NCI-H1048 (cell line): ENCODE measurements around the gene DCAF5.
"Not testable (repeated sequence)": the region's sequence is repeated elsewhere in the genome, so short reads cannot be mapped to it uniquely, and the experiment has no call there.

Source experiments
- DNase-seq: peaks from one replicate; lab custom pipeline; 2025; lab: John Stamatoyannopoulos, UW

Gene DCAF5

DNA sequence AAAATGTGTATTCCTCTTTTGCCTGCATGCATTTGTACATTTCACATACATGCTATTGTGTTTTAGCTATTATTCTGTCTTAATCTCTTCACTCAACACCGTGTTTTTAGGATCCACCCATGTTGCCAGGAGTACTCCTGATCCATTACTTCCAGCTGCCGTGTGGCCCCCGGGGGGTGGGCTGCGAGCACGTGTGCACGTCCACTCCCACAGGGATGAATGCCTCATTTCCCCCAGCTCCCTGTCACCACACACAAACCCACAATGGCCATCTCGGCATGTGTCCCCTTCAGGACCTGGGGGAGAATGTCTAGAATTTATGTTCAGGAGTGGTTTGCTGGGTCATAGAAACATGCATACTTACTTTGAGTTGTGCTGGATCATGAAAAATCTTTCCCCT lies 111.1 kb downstream of the DCAF5 start:
- no peak for DNase-seq

DNA sequence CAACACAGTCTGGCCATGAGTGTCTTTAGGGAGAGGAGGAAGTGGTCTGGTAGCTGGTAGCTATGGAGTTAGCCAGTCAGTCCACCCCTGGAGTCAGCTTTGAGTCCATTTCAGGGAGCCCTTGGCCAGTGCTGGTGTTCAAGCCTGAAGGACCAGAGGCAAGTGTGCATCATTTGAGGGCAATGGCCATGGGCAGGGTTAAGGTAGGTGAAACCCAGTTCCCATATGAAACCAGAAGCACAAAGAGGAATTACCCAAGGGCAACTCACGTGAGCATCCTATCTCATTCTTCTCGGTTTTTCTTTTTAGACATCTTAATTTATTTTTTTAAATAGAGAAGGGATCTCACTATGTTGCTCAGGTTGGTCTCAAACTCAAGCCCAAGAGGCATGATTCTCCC lies 112.6 kb downstream of the DCAF5 start:
- no peak for DNase-seq

DNA sequence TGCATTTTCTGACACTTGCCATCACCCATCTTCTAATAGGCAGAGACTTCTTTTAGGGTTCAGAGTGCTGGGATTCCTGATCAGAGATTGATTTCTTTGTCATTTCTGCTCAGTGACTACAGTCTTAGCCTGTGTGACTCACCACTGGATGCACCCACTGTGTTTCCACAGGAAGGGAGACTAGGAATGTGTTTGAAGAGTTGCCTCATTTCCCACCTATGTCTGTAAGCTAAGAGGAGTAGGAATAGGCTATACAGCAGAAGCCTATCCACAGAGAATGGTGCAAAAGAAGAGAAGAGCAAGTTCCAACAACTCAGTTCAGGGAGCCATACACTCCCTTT lies 113.7 kb downstream of the DCAF5 start:
- DNase-seq = no peak

DNA sequence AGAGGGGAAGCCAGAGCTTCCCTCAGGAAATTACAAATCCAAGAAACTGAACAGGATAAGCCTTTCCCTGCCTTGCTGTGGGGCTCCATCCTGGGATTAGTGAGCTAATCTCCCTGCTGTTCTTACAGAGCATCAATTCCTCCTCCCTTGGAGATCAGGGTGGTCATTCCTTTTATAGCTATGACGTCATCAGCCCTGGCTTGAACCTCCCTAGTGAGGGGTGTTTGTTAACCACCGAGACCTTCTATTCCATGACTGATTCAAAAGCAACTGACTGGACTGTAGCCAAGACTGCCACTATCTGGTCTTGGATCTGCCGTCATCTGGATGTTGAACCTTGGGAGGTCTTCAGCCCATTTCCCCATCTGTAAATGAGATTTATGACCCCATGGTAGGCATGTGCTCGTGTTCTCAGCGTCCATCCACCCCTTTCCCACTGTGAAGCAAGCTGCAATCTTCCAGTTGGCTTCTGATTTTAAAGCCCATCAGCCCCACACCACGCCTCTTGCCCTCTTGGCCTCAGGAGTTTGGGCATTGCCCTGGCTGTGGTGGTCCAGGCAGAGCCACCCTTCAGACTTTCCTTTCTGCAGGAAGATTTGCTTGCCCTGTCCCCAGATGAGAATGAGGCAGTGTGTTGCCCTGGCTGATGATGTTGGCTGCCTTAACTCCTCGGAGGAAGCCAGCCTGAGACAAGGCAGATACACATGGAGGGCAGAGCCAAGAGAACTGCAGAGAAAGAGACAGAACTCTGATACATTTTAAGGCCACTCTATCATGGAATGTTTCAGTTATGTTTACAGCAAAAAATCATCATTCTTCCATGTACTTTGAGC lies 114.2 kb downstream of the DCAF5 start:
- no peak for DNase-seq

DNA sequence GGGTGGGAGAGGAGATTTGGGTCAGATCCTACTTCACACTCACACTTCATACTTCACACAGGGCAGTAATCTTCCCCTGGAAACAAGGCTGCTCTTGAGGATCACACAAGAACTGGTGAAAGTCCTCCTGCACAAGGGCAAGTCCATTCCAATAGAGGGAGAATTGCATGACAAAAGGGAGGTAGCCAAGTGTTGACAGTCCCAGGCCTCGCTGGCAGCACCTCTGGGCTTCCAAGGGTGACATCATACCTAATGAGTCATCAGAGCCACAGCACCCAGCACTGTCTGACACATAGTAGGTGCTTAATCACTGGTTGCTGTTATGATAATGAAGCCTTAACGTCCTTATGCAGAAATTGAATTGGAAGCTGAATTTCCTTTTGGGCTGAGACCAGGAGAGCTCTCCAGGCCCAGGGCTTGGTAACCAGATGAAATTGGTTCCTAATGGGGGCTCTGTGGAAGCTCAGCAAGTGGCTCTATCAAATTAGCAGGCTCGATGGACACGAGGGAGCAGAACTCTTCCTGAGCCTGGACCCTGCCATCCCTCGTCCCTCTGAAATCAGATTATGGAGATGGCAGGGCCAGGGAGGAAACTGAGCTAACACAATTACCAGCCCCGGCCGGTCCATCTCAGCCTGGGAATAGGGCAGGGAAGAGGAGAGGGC lies 115.0 kb downstream of the DCAF5 start:
- DNase-seq = no peak

DNA sequence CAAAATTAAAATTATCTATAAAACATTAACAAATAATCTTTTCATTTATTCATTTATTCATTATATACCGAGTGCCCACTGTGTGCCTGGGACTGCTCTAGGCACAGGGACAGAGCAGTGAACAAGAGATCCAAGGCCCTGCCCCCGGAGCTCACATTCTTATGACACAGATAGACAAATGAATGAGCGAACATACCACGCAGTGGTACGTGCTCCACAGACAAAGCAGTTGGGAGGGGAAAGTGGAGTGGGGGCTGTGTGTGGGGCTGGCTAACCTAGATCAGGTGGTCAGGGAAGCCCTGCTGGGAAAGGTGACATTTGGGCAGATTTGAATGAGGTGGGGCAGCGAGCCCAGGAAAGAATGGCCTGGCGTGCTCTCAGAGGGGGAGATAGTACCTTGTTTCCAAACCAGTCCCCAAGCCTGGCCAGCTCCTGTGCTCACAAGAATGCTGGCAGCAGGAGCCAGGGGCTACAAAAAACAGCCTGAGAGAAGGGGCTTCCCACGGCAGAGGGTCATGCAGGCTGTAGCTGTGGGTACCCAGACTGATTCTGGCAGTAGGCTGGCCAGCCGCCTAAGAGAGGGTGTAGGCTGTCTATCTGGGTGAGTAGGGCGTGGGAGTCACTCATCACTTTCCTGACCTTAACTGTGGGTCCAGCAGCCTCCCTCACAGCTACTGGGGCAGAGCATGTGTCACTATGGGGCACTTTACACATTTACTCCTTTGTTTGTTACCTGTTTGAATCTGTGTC lies 116.0 kb downstream of the DCAF5 start:
- no peak for DNase-seq

DNA sequence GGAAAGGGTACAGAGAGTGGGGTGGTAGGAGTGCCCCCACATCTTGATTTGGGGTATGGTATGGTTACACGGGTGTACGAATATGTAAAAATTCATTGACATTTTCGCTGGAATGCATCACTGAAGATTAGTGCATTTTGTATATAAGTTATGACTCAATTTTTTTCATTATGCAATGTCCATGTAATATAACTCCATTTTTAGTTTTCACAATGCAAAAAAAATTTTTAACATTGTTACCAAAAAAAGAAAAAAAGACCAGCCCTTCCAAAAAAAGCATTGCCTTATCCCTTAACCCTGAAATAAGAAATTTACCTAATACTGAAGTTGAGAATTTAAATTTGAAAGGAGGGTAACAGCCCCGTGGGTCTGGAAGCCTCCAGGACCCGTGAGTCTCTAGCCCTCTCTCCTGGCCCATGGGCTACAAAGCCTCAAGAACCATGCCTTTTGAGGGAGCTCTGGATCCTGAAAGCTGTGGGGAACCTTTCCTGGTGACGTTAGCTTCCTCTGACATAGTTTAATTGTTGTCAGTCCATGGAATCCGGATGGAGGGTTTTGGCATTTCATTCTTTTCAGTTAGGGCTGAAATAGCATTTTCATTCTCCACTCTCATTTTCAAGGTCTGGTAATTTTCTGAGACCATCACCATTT lies 118.2 kb downstream of the DCAF5 start:
- DNase-seq = no peak

DNA sequence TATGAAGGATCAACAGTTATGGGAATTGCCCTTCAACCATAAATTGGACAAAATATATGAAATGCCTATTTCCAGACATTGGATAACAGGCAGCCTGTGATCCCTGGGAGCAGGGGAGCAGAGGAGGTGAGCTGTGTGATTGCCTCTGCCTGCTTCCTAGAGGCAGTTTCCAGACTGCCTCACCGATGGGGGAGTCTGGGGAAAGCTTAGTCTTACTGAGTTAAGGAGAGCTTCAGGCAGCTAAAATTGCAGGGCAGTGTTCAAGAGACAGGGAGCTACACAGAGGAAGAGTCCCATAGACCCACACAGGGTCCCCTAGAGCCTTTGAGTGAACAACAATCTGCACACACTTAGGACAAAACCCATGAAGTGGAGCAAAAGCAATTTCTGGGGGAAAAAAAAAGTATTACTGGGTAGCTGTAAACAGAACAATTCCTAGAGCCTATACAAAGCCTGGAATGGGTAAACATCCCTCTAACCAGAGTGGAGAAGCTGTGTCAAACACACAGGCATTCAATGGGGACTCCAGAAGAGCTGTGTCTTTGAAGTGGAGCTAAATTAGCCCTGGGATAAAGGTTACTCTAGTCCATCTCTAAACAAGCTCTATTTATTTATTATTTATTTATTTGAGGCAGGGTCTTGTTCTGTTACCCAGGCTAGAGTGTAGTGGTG lies 125.5 kb downstream of the DCAF5 start:
- DNase-seq = no peak

DNA sequence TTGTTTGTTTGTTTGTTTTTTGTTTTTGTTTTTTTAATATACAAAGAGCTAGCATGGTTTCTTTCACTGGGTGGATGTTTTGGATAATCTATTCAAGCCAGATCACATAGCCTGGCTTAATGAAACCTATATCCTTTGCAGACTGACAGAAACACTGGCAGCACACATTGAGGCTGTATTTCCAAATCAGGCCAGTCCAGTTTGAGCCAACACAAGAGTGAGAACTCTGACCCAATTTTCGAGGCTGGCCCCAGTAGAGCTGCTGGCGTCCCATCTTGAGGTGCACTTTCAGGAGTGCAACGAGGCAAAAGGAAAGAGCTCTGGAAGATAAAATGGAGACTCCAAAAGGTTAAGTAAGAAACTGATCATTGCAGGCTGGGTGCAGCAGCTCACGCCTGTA lies 129.9 kb downstream of the DCAF5 start:
- DNase-seq = no peak

DNA sequence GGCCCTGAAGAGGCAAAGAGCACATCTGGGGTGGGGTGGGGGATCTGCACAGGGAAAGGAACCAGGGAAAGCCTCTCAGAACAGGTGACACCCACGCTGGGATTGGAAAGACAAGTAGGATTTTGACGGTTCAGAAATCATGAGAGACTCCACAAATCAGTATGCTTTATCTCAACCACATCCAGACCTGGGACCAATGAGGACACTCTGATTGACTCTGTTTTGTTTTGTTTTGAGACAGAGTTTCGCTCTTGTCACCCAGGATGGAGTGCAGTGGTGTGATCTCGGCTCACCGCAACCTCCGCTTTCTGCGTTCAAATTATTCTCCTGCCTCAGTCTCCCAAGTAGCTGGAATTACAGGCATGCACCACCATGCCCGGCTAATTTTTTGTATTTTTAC lies 130.8 kb downstream of the DCAF5 start:
- DNase-seq = not testable (repeated sequence)

DNA sequence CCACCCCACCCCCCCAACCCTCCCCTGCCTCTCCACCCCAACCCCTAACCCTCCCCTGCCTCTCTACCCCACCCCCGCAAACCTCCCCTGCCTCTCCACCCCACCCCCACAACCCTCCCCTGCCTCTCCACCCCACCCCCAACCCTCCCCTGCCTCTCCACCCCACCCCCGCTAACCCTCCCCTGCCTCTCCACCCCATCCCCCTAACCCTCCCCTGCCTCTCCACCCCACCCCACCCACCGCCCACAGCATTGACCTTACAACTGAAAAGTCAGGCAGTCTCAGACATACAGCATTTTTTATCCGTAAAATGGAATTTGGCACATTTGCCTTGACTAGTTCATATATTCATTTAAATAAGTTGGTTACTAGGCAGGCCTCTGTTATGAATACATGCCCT lies 135.2 kb downstream of the DCAF5 start:
- no peak for DNase-seq

DNA sequence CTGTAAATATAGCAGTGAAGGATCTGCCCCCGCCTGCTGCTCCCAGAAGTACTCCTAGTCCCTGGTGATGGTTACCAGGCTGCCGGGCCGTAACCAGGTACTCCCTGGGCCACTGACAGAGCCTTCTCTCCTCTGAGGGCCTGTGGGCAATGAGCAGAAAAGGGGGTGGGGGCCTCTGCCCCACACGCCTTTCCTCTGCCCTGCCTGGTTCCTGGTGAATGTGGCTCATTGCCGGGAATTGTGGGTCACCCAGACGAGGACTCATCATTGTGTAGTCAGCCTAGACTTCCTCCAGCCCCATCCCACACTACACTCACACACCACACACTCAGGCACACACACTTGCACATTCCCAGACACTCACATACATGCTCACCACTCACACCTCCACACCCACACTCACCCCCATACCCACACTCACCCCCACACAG lies 138.1 kb downstream of the DCAF5 start:
- no peak for DNase-seq

DNA sequence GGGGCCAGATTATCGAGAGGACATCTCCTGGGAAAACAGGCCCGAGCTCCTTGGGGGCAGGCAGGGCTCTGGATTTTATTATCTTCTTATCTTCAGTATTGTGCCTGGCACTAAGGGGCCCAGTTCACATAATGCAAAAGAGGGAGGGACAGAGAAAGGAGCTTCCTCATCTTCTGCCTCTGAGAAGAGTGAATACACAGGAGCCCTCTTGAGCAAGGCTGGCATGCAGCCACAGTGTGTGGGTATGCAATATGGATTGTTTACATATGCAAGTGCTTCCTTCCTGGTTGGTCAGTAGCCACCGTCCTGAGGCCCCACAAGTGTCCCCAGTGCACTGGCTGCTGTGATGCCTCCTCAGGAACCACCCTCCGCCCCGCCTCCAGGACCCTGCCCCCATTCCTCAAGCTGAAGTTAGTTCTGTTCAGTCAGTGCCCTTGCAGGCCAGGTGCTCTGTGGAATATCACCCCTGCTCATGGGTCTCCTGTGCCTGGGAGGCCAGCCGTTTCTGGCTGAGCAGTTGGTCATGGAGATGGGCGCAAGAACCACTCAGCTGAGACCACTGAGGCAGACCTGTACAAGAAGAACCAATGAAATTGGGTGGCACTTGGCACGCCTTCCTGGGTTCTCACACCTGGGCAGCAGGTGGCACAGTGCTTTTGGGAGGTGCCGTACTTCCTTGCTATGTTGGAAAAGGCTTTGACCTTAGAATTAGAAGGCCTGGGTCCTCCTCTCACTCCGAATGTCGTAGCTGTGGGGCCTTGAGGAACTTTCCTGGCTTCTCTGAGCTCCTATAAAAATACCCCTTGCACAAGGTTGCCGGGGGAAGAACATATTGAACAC lies 138.8 kb downstream of the DCAF5 start:
- DNase-seq = no peak

DNA sequence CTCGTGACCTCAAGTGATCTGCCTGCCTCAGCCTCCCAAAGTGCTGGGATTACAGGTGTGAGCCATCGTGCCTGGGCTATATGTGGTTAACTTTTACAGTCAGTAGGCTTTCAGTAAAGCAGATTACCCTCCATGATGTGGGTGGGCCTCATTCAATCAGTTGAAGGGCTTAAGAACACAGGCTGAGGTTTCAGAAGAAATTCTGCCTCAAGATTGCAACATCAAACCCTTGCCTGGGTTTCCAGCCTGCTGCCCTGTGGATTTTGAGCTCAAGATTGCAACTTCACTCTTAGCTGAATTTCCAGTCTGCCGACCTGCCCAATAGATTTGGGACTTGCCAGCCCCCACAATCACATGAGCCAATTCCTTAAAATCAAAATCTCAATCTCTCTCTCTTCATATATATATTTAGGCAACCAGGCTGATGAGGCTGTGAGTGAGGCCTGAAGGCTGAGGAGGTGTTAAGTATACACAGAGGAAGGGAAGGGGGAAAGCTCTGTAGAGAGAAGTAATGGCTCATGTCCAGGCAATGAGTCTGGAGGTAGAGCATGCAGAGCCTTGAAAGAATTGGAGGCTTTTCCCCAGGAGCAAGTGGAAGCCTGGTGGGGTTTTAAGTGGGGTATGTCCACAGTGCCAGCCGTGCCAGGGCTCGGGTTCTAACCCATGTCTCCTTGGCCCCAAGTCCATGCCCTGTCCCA lies 140.5 kb downstream of the DCAF5 start:
- DNase-seq = no peak

DNA sequence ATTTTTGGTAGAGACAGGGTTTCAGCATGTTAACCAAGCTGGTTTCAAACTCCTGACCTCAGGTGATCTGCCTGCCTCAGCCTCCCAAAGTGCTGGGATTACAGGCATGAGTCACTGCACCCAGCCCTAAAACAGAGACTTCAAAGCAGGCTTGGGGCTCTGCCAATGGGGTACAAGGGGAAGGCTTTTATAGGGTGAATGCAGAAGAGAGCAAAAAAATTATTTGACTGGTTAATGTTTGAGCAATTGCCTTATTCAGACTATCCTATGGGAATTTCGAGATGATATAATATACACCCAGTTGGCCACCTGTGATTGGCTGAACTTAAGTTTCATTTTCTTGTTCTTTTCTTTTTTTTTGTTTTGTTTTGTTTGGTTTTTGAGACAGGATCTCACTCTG lies 142.3 kb downstream of the DCAF5 start:
- DNase-seq = no peak

DNA sequence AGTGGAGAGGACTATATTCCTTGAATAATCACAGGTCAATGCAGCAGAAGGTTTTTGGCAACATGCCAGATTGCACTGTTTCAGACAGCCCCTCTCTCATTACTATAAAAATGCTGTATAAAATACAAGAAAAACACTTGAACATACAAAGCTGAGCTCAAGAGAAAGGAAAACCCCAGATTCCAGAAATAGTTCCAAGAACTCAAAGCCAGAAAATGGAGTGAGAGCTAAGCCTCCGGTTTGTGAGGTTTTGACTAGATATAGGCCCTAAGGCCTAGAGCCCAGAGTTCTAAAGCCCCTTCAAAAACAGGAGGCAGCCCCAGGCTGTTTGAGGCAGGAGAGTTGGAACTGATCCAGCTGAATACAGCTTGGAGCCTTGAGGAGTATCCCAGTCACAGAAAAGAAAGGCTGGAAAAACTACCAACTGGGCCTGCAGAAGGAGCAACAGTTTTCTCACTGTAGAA lies 144.5 kb downstream of the DCAF5 start:
- no peak for DNase-seq

DNA sequence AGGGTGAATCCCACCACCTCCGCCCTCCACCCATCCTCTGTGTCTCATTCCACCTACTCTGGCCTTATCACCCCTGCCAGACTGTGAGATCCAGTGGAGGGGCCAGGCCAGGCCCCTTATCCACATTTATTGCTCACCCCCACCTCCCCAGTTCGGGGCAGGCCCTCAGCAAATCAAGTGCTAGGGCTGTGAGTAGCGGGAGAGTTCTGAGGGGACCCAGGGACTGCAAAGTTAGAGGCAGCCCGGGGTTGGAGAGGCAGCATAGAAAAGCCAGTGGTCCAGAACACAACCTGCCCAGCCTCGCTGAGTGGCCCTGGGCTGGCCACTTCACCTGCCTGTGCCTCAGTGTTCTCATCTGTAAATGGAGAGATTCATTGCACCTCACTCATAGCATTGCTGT lies 146.6 kb downstream of the DCAF5 start:
- DNase-seq = no peak

DNA sequence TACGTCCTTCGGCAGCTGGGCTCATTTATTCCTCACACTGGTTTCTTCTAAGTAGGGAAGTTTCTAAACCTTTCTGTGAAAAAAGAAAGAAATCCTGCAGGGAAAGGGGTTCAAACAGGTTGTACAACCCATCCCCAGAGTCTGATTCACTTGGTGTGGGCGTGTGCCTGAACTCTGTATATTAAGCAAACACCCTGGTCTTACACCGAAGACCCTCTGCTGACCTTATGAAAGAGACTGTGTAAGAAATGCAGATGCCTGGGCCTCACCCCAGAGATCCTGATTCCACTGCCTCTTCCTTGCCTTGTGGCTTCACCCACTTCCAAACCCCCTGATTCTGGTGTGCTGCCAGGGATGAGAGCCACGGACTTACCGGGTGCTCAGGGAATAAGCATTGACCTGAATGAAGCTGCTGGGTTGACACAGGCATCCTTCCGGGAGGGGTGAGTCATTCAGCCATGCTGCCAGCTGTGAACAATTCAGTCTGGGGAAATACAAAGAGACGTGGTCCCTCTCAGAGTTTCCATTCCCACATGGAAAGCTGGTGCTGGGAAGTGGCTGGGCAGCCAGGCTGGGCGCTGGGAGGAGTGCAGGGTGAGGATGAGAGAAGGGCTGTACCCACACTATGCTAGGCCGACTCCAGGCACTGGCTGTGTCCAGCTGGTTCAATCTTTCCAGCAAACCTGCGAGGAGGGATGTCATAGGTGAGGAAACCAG lies 147.3 kb downstream of the DCAF5 start:
- DNase-seq = no peak

DNA sequence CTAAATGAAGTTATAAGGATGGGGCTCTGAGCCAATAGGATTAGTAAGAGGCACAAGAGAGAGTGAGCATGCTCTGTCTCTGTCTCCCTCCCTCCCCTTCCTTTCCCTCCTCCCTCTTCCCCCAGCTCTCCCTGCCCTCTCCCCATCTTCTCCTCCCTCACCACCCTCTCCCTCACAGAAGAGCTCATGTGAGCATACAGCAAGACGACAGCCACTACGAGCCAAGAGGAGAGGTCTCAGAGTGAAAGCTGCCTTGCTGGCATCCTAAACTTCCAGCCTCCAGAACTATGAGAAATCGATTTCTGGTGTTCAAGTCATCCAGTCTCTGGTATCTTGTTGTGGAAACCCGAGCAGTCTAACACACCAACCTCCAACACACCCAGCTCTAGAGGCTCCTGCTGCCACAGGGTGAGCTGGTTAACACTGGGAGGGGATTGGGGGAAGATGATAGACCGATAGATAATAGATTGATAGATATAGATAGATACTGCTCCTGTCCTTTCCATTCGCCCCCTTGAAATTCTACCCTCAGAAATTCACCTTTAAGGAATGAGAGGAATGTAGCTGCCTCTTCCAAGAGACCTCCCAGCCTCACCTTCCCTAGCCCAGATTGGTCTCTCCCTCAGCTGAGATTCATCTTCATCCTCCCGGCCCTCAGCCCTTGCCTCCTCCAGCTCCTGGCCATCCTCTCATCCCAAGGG lies 148.0 kb downstream of the DCAF5 start:
- no peak for DNase-seq
